Midbrain (tissue), 1 donor: ENCODE results near the gene CHFR.
"Not testable (repeated sequence)": the region's sequence is repeated elsewhere in the genome, so short reads cannot be mapped to it uniquely, and the experiment has no call there.

Experiments
- DNase-seq: peaks from one replicate; lab custom pipeline; 2025; lab: John Stamatoyannopoulos, UW

The CHFR gene

DNA sequence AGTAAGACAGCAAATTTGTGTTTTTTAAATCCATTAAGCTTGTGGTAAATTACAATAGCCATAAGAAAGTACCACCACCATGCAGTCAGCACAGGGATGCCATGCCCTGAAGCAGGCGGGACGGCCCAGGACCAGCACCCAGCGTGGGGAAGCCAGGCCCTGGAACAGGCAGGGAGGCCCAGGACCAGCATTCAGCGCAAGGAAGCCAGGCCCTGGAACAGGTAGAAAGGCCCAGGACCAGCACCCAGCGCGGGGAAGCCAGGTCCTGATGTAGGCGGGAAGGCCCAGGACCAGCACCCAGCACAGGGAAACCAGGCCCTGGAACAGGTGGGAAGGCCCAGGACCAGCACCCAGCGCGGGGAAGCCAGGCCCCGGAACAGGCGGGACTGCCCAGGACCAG, 13.2 kb downstream of the CHFR start:
- DNase-seq, result no peak

- DNase-seq, result no peak
These were observed 13.7 kb downstream of the CHFR start for GRCh38 chr12:132873724-132874123.

DNA sequence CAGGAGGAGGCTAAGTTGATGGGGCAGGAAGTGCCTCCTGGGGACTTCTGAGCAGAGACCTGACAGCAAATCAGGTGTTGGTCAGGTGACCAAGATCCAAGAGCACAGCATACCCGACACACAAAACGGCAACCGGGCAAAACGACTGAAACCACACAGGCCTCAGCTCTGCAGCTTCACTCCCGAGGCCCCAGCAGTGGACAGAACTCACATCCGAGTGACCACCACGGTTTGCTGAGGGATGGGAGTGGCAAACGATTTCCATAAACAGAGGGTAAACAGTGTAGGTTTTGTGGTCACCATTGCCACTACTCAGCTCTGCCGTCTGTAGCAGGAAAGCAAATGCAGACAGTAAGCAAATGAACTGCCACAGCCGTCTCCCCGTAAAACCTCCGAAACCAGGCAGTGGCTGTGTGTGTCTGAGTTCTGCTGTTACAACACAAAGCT, 14.4 kb downstream of the CHFR start:
- DNase-seq, result no peak

DNA sequence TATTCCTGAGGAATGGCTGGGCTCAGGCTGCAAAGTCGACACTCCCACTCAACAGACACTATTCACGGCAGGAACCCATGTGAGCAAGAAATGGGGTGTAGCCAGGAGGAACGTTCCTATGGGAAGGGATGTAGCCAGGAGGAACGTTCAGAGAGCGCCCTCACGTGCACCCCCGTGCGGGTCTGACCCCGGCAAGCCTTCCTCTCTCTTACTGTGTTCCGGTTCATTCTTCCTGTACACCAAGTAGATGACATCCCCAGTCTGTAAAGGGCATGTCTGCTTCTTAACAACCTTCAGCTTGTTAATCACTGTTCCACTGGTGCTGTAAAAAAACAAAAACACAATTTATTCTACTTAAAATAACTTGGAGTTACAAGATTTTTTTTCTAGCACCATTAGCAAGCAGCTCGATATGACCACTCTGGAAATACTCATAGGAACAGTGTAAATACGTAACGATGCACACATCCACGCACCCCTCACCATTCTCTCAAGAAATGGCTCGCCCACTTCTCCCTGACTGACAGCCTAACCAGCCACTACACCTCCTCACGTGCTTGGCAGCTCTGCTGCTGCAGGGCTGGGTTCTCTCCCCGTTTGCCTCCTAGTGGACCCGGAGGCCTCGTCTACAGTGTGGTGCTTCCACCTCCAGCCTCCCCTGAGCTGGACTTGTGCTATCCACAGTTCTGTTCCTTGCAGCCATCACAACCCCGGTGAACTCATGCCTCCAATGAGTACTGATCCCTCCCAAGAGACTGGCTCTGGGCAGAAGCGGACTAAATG, 15.1 kb downstream of the CHFR start:
- DNase-seq, result no peak

- no peak for DNase-seq
These were observed 17.9 kb downstream of the CHFR start for GRCh38 chr12:132869551-132869950.

- DNase-seq, result no peak
These were observed 21.1 kb downstream of the CHFR start for GRCh38 chr12:132866251-132866828.

DNA sequence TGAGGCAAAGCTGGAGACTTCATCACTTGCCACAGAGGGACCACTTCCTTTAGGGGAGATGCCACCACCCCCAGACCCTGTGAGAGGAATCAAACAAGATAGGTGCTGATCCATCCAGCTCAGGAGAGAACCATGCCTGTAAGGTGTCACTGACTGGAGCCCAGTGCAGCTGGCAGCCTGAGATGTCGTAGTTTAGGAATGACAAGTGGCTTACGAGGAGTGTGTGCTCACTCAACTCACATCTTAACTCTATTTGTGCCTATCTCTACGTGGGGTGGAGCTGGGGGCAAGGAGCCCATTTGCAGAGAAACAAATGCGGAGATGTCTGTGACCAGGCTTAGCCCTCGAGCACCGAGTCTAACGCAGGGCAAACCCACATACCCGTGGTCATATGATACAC, 25.8 kb downstream of the CHFR start:
- DNase-seq, result no peak

GRCh38 chr12:132858718-132859266, 28.6 kb downstream of the CHFR start:
- no peak for DNase-seq

GRCh38 chr12:132857019-132857418, 30.4 kb downstream of the CHFR start:
- DNase-seq, result not testable (repeated sequence)

DNA sequence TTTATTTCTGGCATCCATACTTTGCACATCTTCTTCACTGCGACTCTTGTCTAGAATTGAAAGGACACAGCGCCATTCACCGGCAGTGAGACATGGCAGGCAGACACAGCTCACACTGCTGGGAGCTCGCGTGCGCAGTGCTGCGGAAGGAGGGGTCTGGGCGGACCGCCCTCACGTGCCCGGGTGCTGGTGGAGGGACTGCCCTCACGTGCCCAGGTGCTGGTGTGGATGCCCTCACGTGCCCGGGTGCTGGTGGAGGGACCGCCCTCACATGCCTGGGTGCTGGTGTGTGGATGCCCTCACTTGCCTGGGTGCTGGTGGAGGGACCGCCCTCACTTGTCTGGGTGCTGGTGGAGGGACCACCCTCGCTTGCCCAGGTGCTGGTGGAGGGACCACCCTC, 30.8 kb downstream of the CHFR start:
- DNase-seq, result no peak

- not testable (repeated sequence) for DNase-seq
These were observed 32.2 kb downstream of the CHFR start for GRCh38 chr12:132855211-132855610.

- DNase-seq, result no peak
These were observed 33.9 kb downstream of the CHFR start for GRCh38 chr12:132853285-132854092.

DNA sequence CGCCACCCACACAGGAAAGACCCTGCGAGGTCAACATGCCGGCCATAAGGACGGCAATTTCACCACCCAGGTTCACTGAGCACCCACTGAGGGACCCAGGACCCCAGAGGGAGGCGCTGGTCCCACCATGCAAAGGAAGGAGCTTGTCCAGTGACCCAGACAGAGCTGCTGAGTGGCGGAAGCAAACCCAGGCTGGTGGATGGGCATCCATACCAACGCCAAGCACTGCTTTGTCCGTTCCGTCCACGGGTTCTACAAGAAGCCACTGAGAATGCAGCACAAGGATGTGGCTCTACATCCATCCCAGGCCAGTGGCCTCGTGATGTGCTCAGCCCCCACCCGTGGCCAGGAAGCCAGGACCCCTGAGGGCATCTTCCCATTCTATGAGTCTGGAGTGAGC, 34.9 kb downstream of the CHFR start:
- no peak for DNase-seq

GRCh38 chr12:132851465-132851864, 35.9 kb downstream of the CHFR start:
- DNase-seq, result no peak

GRCh38 chr12:132850291-132850690, 37.1 kb downstream of the CHFR start:
- no peak for DNase-seq

GRCh38 chr12:132848521-132848920, 38.9 kb downstream of the CHFR start:
- no peak for DNase-seq

DNA sequence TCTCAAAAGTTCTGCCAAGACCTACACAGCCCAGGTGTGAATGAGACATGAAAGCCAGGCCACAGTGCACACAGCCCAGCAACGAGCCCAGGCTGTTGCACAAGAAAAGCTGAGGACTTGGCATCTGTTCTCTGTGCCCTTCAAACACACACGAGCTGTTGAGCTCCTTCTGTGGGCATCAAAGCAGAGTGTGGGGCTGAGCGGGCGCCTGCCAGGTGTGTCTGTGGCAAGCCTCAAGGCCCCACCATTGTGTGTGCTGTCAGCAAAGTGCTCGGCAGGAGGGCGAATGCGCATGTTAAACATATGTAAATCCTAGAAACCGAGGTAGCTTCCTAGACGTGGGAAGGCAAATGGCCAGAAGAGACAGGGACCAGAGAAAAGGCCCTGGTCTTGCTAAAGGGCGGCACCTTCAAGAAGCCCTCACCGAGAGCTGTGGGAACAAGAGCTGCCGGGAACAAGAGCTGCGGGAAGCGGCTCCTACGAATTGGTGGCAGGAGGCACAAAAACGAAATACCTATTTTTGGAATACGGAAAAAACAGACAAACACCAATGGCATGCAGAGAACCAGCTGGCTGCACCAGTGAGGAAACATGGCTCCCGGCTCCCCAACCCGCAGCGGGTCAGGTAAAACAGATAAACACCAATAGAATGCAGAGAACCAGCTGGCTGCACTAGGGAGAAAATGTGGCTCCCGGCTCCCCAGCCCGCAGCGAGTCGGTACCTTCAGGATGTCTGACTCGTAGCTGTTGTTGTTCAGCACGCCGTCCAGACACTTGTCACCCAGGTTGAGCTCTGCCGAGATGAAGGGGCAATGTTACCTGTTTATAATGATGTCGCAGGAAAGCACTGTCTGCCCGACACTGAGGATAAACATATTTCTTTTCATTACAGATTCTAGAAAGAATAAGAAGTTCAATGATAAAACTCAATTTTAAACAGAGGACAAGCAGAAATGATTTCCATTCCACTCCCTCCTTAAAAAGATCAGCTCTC, 39.7 kb downstream of the CHFR start:
- no peak for DNase-seq

DNA sequence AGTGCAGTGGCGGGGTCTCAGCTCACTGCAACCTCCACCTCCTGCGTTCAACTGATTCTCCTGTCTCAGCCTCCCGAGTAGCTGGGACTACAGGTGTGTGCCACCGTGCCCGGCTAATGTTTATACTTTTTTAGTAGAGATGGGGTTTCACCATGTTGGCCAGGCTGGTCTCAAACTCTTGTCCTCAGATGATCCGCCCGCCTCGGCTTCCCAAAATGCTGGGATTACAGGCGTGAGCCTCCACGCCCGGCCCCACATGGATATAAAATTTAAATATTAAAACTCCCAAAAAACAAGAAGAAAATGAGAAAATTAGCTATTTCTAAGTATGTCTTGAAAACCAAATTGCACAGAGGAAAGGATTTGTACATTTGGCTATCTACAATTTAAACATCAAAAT, 42.7 kb downstream of the CHFR start:
- DNase-seq, result not testable (repeated sequence)

DNA sequence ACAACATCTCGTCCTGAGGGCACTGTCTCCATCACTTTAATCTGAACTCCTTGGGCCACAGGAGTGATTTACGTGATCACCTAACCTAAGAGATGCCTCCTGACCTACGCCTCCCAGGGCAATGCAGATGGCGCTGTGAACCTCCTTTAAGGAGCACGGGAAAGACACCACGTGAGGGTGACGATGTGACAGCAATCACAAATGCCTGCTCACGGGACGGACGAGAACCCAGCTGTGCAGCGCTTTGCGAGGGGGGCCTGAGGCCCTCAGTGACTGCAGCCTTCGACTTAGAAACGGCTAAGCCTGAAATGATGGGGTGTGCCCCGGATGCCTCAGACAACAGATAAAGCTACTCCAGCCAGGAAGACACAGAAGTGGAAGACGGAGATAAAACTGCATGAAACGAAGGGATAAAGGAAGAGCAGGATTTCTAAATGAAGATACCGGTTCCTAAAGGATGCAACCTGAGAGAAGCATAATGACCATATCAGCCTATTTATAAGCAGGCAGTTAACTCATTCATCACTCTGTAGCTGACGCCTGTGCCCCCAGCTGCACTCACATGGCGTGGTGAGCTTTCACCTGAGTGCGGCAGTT, 44.9 kb downstream of the CHFR start:
- no peak for DNase-seq

DNA sequence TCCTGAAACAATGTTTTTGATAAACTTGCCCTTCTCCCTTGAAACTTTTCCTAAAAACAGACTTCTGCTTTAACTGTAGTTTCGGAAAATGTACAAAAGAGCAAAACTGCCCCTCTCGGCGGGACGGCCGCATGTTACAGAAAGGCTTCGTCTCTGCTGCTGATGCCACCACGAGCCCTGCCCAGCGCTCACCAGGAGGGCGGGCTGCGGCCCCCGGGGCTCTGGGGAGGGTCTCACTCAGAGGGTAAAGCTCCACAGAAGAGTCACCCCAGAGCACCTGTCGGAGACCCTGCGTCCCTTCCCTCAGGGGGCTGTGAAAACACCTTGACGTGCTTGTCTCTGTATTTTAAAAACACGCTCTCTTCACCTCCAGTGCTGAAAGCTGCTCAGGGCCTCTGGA, 46.3 kb downstream of the CHFR start:
- DNase-seq, result no peak

- no peak for DNase-seq
These were observed 46.9 kb downstream of the CHFR start for GRCh38 chr12:132840536-132840935.
